ENCODE data around the gene CTDSPL.

GRCh38 chr3:37988931-37989525, 127.3 kb downstream of the CTDSPL start:
- no peak for TF ChIP-seq EZH2 (IDR thresholded peaks at IDR 0.05; ENCODE audit: low read depth)
- TF ChIP-seq, protein P1, sequence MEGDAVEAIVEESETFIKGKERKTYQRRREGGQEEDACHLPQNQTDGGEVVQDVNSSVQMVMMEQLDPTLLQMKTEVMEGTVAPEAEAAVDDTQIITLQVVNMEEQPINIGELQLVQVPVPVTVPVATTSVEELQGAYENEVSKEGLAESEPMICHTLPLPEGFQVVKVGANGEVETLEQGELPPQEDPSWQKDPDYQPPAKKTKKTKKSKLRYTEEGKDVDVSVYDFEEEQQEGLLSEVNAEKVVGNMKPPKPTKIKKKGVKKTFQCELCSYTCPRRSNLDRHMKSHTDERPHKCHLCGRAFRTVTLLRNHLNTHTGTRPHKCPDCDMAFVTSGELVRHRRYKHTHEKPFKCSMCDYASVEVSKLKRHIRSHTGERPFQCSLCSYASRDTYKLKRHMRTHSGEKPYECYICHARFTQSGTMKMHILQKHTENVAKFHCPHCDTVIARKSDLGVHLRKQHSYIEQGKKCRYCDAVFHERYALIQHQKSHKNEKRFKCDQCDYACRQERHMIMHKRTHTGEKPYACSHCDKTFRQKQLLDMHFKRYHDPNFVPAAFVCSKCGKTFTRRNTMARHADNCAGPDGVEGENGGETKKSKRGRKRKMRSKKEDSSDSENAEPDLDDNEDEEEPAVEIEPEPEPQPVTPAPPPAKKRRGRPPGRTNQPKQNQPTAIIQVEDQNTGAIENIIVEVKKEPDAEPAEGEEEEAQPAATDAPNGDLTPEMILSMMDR (conservative IDR thresholded peaks at IDR 0.05): no peak

Measured in PC-9 (cell line).